H1 (cell line): Measurements from ENCODE around the gene CDK5.

ENCODE experiments used
- CEBPB ChIP-seq: IDR thresholded peaks from 2 replicates; pipeline ENCODE4 v1.6.1; 2012; ENCODE audit warnings: low read depth, low read length
- POLR2AphosphoS5 ChIP-seq: IDR thresholded peaks from 2 replicates; pipeline ENCODE4 v1.6.1; 2011; ENCODE audit warnings: low read depth, low read length
- YY1 ChIP-seq: IDR thresholded peaks from 2 replicates; pipeline ENCODE4 v1.6.1; 2011; ENCODE audit warnings: low read depth, mild to moderate bottlenecking, low read length
- TF ChIP-seq, protein P1 (sequence below), 3 experiments: IDR thresholded peaks; 1 replicate in 2 of 3; 2 replicates in 1 of 3; pipeline versions ENCODE4 v1.5.1 to v1.6.1; 2011; ENCODE audit warnings: low read length in 3 of 3, mild to moderate bottlenecking in 3 of 3, inconsistent platforms in 2 of 3, low read depth in 1 of 3, moderate library complexity in 1 of 3; ENCODE audit not compliant: insufficient read depth in 1 of 3; ENCODE audit errors: control extremely low read depth in 1 of 3

DNA sequence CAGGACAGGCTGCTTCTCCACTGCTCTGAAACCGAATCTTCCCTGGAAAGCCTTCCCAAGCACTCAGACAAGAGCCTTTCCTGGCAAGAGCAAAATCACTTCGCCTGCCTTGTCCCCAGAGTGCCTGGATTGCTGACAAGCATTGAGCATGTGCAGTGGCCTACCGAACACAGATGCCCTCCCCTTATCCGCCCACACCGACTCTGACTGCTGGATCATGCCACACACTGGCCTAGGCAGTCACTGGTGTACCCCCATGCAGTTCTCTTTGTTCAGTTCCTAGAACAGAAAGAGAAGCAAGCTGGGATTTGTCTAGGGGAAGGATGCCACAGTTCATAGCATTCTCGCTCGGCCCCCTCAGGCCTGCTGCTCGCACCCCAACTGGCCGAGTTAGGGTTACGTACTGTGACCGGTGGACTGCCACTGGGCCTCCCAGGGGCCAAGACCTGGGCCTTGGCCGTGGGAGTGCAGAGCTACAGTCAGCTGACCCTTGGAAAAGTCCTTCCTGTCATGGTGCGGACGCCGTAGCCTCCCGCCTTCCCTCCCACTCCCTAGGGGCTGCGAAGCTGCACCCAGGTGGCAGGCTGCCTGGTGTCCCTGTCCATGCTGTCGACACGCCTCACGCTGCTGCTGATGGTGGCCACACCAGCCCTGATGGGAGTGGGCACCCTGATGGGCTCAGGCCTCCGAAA is 22.5 kb downstream of the CDK5 start:
- TF ChIP-seq YY1 (no peak), CEBPB (no peak), POLR2AphosphoS5 (no peak)
- TF ChIP-seq, protein P1, sequence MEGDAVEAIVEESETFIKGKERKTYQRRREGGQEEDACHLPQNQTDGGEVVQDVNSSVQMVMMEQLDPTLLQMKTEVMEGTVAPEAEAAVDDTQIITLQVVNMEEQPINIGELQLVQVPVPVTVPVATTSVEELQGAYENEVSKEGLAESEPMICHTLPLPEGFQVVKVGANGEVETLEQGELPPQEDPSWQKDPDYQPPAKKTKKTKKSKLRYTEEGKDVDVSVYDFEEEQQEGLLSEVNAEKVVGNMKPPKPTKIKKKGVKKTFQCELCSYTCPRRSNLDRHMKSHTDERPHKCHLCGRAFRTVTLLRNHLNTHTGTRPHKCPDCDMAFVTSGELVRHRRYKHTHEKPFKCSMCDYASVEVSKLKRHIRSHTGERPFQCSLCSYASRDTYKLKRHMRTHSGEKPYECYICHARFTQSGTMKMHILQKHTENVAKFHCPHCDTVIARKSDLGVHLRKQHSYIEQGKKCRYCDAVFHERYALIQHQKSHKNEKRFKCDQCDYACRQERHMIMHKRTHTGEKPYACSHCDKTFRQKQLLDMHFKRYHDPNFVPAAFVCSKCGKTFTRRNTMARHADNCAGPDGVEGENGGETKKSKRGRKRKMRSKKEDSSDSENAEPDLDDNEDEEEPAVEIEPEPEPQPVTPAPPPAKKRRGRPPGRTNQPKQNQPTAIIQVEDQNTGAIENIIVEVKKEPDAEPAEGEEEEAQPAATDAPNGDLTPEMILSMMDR (IDR thresholded peaks at IDR 0.05; ENCODE audit: control extremely low read depth in 1 of 3, insufficient read depth in 1 of 3, low read depth in 1 of 3, low read length in 3 of 3): no peak
